Adrenal gland (tissue), 5 donors: ENCODE measurements around the gene COL23A1.

Source experiments
- CTCF ChIP-seq, 6 experiments: fragments of 450-650 bp in 4 of 6; fragments of 200-600 bp in 2 of 6; sonication (generic) in 1 of 6; IDR thresholded peaks; 1 replicate in 5 of 6; 2 replicates in 1 of 6; pipeline versions ENCODE4 v1.5.1 to v1.8.0; 2016 to 2021; ENCODE audit warnings: antibody characterized with exemption in 6 of 6, mild to moderate bottlenecking in 2 of 6, moderate library complexity in 1 of 6
- POLR2A ChIP-seq, 2 donors: fragments of 450-650 bp; IDR thresholded peaks; one replicate each; pipeline ENCODE4 v1.6.1; 2017; ENCODE audit warnings: antibody characterized with exemption in 2 of 2, mild to moderate bottlenecking in 2 of 2, moderate library complexity in 1 of 2
- donor health status: DM: no; HTN: no; CAD: no.

GRCh38 chr5:178540526-178540925 lies 49.7 kb downstream of the COL23A1 start:
- TF ChIP-seq CTCF (IDR thresholded peaks at IDR 0.05) (no peak), POLR2A (IDR thresholded peaks at IDR 0.05) (no peak)
